Measurements from ENCODE around the gene GPR26.

The GPR26 gene

DNA sequence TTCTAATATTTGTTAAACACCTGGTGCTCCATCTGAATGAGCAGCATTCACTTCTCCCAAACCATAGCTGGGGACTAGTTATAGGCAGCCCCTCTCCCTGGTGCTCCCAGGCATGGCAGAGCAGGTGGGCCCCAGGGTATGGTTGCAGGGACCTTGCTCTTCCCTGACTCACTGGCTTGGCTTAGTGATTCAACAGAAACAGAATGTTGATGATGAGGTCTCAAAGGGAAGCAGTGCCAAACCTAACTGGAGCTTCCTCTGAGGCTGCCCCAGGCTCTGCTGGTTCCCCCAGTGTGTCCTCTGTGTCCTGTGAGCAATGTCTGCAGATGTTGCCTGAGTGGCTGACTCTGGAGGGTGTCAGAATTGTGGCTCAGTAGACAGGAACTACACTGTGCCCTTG, 3.7 kb downstream of the GPR26 start:
- ATAC-seq (ENCODE audit: insufficient read depth, low read depth): no peak
- Histone ChIP-seq H3K9ac (ENCODE audit: low read depth, low read length) (no peak overlapping the region), H3K27ac (ENCODE audit: low read length) (no peak overlapping the region), H2AFZ (ENCODE audit: low read depth, low read length) (no peak overlapping the region), H3K4me2 (ENCODE audit: insufficient read depth, low read length) (no peak overlapping the region), H3K27me3 (ENCODE audit: insufficient read depth, low read length, poor library complexity) (peaks cover 7% of the 10 kb centered on the region), H4K20me1 (ENCODE audit: insufficient read depth, low read length) (no peaks in the 10 kb centered on the region; the same call in 1 of the 2 replicates), H3K4me1 (ENCODE audit: insufficient read depth, low read length) (peaks cover 5% of the 10 kb centered on the region; the same call in 1 of the 2 replicates), H3K9me3 (ENCODE audit: insufficient read depth, low read length, severe bottlenecking) (no peaks in the 10 kb centered on the region), H3K4me3 (ENCODE audit: low read depth in 1 of 2, low read length in 2 of 2) (no peak overlapping the region), H3K36me3 (ENCODE audit: insufficient read depth, low read length) (no peaks in the 10 kb centered on the region), H3K79me2 (ENCODE audit: insufficient read depth, low read length) (no peaks in the 10 kb centered on the region)
- TF ChIP-seq, protein P1, sequence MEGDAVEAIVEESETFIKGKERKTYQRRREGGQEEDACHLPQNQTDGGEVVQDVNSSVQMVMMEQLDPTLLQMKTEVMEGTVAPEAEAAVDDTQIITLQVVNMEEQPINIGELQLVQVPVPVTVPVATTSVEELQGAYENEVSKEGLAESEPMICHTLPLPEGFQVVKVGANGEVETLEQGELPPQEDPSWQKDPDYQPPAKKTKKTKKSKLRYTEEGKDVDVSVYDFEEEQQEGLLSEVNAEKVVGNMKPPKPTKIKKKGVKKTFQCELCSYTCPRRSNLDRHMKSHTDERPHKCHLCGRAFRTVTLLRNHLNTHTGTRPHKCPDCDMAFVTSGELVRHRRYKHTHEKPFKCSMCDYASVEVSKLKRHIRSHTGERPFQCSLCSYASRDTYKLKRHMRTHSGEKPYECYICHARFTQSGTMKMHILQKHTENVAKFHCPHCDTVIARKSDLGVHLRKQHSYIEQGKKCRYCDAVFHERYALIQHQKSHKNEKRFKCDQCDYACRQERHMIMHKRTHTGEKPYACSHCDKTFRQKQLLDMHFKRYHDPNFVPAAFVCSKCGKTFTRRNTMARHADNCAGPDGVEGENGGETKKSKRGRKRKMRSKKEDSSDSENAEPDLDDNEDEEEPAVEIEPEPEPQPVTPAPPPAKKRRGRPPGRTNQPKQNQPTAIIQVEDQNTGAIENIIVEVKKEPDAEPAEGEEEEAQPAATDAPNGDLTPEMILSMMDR (IDR thresholded peaks at IDR 0.05; ENCODE audit: borderline replicate concordance, extremely low read depth, low read length, poor library complexity, severe bottlenecking): no peak
- no peak for TF ChIP-seq EZH2 (IDR thresholded peaks at IDR 0.05; ENCODE audit: borderline replicate concordance, low read depth, low read length, severe bottlenecking)
- no peak for DNase-seq

DNA sequence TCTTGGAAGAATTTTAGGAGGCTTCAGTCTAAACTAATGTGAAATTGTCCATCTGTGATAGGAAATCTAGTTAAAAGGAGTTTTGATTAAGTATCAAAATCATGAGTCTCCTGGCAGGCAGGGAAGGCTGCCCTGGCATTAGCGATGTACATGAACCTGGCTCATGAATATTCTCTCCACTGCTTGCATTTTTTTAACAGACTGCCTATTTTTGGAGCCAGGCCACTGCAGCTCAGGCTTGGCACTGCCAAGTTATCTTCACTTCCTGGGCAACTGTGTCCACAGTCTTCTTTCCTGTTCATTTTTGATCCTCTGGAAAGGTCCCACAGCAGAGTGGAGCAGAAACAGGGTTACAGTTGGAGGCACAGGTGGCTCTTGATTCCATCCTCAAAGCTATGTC, 7.0 kb downstream of the GPR26 start:
- Histone ChIP-seq H3K4me3 (ENCODE audit: low read depth in 1 of 2, low read length in 2 of 2) (no peak overlapping the region), H3K4me1 (ENCODE audit: insufficient read depth, low read length) (peaks cover 5% of the 10 kb centered on the region; the same call in 1 of the 2 replicates), H2AFZ (ENCODE audit: low read depth, low read length) (no peak overlapping the region), H3K27me3 (ENCODE audit: insufficient read depth, low read length, poor library complexity) (peaks cover 7% of the 10 kb centered on the region), H4K20me1 (ENCODE audit: insufficient read depth, low read length) (no peaks in the 10 kb centered on the region; the same call in 1 of the 2 replicates), H3K9me3 (ENCODE audit: insufficient read depth, low read length, severe bottlenecking) (no peaks in the 10 kb centered on the region), H3K36me3 (ENCODE audit: insufficient read depth, low read length) (no peaks in the 10 kb centered on the region), H3K27ac (ENCODE audit: low read length) (no peak overlapping the region), H3K4me2 (ENCODE audit: insufficient read depth, low read length) (no peak overlapping the region), H3K79me2 (ENCODE audit: insufficient read depth, low read length) (no peaks in the 10 kb centered on the region), H3K9ac (ENCODE audit: low read depth, low read length) (no peak overlapping the region)
- no peak for TF ChIP-seq EZH2 (IDR thresholded peaks at IDR 0.05; ENCODE audit: borderline replicate concordance, low read depth, low read length, severe bottlenecking)
- TF ChIP-seq, protein P1 (IDR thresholded peaks at IDR 0.05; ENCODE audit: borderline replicate concordance, extremely low read depth, low read length, poor library complexity, severe bottlenecking): no peak
- ATAC-seq (ENCODE audit: insufficient read depth, low read depth) (no peak), DNase-seq (no peak)

DNA sequence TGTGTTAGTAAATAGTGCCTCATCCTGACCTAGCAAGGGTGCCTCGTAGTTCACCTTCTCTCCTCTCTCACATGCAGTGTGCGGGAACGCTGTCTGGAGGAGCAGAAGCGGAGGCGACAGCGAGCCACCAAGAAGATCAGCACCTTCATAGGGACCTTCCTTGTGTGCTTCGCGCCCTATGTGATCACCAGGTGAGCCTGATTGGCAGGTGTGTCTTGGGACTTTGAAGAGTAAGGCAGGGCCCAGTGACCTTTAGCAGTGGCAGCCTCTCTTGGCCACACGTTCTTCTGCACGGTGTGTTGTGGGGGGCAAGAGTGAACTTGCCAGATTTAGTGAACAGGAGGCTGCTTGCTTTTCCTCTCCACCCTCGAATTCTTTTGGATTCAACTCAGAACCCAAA, 8.6 kb downstream of the GPR26 start:
- Histone ChIP-seq H3K4me2 (ENCODE audit: insufficient read depth, low read length) (no peak overlapping the region), H3K27ac (ENCODE audit: low read length) (no peak overlapping the region), H3K9me3 (ENCODE audit: insufficient read depth, low read length, severe bottlenecking) (no peaks in the 10 kb centered on the region), H3K4me1 (ENCODE audit: insufficient read depth, low read length) (peaks cover 5% of the 10 kb centered on the region; the same call in 1 of the 2 replicates), H3K79me2 (ENCODE audit: insufficient read depth, low read length) (no peaks in the 10 kb centered on the region), H3K9ac (ENCODE audit: low read depth, low read length) (no peak overlapping the region), H3K27me3 (ENCODE audit: insufficient read depth, low read length, poor library complexity) (peaks cover 7% of the 10 kb centered on the region), H3K4me3 (ENCODE audit: low read depth in 1 of 2, low read length in 2 of 2) (no peak overlapping the region), H4K20me1 (ENCODE audit: insufficient read depth, low read length) (no peaks in the 10 kb centered on the region; the same call in 1 of the 2 replicates), H3K36me3 (ENCODE audit: insufficient read depth, low read length) (no peaks in the 10 kb centered on the region), H2AFZ (ENCODE audit: low read depth, low read length) (no peak overlapping the region)
- TF ChIP-seq, protein P1 (IDR thresholded peaks at IDR 0.05; ENCODE audit: borderline replicate concordance, extremely low read depth, low read length, poor library complexity, severe bottlenecking): no peak
- TF ChIP-seq EZH2 (IDR thresholded peaks at IDR 0.05; ENCODE audit: borderline replicate concordance, low read depth, low read length, severe bottlenecking): no peak
- no peak for DNase-seq
- ATAC-seq (ENCODE audit: insufficient read depth, low read depth): no peak

DNA sequence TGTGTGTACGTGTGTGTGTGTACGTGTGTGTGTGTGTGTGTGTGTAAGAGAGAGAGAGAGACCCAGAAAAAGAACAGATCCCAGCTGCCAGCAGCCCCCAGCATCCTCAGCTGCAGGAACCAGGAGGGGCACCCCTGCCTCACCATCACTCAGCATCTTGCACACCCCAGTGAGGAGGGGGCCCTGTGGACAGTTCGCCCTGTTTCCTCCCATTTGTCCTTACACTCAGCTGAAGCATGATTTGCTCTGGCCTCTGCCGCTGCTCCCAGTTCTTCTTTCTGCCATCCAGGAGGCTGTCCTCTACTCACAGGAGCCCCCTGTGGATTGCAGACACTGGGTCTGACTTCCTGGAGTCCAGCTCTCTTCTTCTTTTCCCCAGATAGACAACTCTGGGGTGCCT, 9.7 kb downstream of the GPR26 start:
- H3K4me1 ChIP-seq (ENCODE audit: insufficient read depth, low read length): no peaks in the 10 kb centered on the region
- ATAC-seq (ENCODE audit: insufficient read depth, low read depth) (no peak), DNase-seq (no peak)
- no peak overlapping the region for H2AFZ ChIP-seq (ENCODE audit: low read depth, low read length)
- no peak for TF ChIP-seq EZH2 (IDR thresholded peaks at IDR 0.05; ENCODE audit: borderline replicate concordance, low read depth, low read length, severe bottlenecking)
- TF ChIP-seq, protein P1 (IDR thresholded peaks at IDR 0.05; ENCODE audit: borderline replicate concordance, extremely low read depth, low read length, poor library complexity, severe bottlenecking): no peak
- H3K9me3 ChIP-seq (ENCODE audit: insufficient read depth, low read length, severe bottlenecking): no peaks in the 10 kb centered on the region
- no peak overlapping the region for H3K4me2 ChIP-seq (ENCODE audit: insufficient read depth, low read length)
- H4K20me1 ChIP-seq (ENCODE audit: insufficient read depth, low read length): no peaks in the 10 kb centered on the region; the same call in 1 of the 2 replicates
- H3K27me3 ChIP-seq (ENCODE audit: insufficient read depth, low read length, poor library complexity): peaks cover 2% of the 10 kb centered on the region
- no peak overlapping the region for H3K9ac ChIP-seq (ENCODE audit: low read depth, low read length)
- no peak overlapping the region for H3K27ac ChIP-seq (ENCODE audit: low read length)
- H3K4me3 ChIP-seq (ENCODE audit: low read depth in 1 of 2, low read length in 2 of 2): no peak overlapping the region
- no peaks in the 10 kb centered on the region for H3K79me2 ChIP-seq (ENCODE audit: insufficient read depth, low read length)
- H3K36me3 ChIP-seq (ENCODE audit: insufficient read depth, low read length): no peaks in the 10 kb centered on the region
